Midbrain (tissue), 1 donor: ENCODE data around the gene PHLDA1.
"Not testable (repeated sequence)": the region's sequence is repeated elsewhere in the genome, so short reads cannot be mapped to it uniquely, and the experiment has no call there.

Source experiments
- DNase-seq: peaks from one replicate; lab custom pipeline; 2025; lab: John Stamatoyannopoulos, UW

Gene PHLDA1

DNA sequence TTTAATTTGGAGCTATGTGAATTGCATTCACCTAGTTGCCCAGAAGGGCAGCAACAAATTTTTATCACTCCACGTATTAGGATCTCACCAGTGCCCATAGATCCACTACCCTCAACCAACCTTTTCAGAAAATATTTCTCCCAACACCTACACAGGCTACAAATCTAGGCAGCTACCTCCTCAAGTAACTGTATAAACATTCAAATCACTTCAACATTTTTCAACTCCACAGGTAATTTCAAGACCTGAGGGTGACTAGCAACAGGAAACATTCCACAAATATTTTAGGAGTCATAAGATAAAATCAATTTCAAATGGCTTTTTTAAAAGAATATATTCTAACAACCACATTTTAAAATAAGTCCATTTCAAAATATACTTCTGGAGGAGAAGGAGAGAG lies 12.9 kb downstream of the PHLDA1 start:
- no peak for DNase-seq

DNA sequence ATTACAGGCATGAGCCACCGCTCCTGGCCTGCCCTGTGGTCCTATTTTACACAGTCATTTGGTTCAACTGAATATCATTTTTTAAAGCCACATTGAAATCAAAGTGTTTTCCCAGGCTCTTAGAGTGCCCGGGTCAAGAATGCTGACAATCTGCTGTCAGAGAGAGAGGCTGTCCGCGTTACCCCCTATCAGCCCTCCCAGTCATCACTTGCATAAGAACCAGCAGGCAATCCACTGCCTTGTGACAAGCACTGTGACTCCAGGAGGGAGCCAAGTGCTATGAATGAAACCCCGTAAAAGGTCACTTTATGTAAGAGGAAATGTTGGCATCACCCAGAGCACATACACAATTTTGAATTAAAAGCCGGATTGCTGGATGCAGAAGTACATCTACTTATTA lies 13.5 kb downstream of the PHLDA1 start:
- DNase-seq = no peak

DNA sequence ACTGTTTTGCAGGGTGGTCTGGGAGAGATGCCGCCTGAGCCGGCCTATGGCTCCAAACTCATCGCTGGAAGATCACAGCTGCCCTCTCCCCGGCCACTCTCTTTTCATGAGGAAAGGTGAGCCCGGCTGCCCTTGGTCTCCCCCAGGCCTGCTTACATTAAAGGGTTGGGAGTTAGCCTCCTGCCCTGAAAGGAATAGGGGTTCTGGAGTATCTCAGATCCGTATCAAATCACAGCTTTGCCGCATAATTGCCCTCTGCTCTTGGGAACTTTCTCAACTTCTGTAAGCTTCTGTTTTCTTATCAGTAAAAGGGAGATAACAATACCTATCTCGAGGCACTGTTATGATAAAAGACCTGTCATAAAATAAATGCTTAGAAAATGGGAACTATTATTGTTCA lies 17.6 kb downstream of the PHLDA1 start:
- DNase-seq = no peak

DNA sequence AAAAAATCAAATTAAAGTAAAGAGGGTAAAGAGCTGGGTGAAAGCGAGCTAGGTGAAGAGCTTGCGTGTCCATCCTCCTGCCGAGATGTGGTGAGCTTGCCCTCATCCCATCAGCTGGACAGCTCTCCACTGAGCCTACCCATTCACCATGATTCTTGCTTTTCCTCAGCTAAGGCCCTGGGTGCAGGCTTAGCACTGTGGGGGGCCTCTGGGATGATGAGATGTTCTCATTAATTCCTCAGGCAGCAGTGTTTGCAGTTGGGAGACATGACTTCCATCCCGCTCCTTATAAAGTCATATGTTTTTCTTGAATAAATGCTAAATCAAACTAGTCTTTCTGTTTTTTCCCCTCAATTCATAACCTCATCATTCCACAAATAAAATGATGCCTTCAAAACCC lies 18.0 kb downstream of the PHLDA1 start:
- no peak for DNase-seq

DNA sequence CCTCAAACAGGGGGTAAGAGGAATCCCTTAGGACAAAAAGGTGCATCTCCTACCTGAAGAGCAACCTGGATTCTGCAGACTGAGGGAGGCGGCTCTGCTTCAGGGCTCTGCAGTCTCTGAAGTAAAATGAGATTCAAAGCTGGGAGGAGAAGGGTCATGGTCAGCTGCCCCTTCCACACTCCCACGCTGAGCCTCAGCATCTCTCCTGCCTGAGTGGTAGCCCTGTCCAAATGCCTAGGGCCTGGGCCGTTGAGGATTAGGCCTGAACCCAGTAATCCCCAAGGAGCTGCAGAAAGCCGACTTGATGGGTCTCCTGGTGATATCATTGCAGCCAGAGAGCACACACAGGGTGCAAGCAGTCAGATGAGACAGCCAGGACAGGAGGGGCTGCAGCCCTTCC lies 18.9 kb downstream of the PHLDA1 start:
- no peak for DNase-seq

DNA sequence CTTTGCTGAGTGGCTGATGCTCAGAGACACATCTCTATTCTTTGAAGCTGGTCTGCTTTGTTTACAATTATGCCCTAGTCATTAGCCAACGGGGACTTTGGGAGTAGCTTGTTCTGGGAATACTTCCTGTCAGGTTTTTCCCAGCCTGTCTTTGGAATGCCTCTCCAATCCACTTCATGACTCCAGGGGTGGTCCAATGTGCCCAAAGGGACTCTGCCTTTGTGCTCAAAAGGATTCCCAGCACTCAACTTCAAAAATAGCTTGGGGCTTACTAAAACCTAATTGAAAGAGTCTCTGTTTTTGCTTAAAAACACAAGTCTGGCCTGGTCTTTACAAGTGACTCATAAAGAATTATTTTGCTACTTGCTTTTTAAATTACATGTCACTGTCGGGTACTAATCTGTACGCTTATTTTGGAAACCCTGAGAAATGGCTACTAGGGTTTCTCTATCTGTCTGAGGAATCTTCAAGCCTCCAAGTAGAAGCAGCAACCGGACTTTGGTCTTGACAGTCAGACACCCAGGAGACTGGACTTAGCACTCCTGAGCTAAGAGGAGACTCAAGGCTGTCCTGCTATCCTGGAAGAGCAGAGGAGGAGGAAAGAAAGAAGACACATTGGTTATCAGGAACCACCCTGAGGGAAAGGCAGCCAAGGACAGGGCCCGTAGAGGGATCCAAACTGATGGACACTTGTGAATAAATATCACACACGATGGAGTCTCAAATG lies 20.7 kb downstream of the PHLDA1 start:
- no peak for DNase-seq

DNA sequence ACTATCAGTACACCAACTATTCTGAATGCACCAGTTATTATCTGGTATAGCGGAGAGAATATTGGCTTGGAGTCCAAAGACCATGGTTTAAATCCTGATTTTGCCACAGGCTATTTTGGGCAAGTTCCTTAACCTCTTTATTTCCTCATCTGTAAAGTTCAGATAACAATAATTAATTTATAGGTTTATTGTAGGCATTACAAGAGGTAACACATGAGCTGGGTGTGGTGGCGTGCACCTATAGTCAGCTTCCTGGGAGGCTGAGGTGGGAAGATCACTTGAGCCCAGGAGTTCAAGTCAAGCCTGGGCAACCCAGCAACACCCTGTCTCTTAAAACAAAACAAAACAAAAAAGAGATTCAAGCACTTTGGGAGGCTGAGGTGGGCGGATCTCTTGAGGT lies 23.1 kb downstream of the PHLDA1 start:
- no peak for DNase-seq

DNA sequence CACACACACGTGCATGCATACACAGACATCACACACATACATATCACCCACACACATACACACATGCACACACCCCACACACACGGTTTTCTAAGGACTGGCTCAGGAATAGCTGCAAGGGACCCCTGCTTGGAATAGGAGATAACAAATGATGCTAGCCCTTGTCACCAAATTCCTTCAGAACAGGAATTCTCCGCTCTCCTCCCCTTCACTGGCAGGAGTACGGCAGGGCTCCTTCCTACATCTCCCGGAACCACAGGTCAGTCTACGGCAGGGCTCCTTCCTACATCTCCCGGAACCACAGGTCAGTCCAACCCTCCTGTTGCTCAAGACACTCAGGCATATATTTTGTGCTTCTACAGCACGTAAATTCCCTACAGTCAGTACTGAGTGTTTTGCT lies 23.9 kb downstream of the PHLDA1 start:
- no peak for DNase-seq

DNA sequence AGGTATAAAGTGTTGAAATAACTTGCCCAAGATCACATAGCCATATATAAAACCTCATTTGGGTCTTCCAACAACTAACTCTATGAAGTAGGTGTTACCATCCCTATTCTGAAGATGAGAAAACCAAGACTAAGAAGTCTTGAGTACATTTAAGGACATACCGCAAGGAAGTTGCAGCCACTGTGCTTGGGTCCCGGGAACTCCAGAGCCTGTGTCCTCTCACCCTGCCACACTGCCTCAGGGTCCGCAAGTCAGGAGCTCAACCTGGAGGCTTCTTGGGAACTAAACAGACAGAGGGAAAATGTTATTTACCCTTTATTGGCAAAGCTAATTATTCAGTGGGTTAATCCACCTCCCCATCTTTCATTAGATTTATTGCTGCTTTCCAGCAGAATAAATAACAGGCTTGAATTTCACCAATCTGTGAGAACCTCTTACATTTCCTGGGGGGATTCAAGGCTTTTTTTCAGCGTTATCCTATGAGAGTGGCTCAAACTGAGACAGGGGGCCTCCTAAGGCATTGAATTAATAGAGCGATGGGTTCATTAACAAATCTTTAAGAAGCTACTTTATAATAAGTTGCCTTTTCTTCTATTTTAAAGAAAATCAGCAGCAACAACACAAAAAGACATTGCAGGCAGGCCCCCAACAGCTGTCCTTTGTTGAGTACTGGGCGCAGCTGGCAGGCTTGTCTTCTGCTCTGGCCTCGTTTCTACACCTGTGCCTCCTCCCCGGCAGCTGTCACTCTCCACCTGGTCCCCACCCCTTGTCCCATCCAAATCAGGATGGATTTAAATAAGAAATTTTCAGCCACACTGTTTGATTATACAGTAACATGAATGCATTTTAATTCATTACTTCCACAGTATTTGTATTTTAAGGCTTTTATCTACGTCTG lies 25.3 kb downstream of the PHLDA1 start:
- DNase-seq = no peak

DNA sequence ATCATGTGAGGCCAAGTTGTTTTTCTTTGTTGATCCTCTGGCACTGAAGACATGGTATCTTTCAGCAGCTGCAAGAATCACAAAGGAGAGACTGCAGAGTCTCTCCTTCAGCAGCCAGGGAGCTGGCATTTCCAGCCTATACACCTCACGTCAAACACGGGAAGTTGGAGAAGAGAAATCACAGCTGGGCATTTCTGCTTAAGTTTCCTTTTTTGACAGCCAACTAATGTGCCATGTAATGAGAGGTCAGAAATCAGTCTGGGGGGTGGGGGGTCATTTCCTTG lies 28.3 kb downstream of the PHLDA1 start:
- DNase-seq = no peak

DNA sequence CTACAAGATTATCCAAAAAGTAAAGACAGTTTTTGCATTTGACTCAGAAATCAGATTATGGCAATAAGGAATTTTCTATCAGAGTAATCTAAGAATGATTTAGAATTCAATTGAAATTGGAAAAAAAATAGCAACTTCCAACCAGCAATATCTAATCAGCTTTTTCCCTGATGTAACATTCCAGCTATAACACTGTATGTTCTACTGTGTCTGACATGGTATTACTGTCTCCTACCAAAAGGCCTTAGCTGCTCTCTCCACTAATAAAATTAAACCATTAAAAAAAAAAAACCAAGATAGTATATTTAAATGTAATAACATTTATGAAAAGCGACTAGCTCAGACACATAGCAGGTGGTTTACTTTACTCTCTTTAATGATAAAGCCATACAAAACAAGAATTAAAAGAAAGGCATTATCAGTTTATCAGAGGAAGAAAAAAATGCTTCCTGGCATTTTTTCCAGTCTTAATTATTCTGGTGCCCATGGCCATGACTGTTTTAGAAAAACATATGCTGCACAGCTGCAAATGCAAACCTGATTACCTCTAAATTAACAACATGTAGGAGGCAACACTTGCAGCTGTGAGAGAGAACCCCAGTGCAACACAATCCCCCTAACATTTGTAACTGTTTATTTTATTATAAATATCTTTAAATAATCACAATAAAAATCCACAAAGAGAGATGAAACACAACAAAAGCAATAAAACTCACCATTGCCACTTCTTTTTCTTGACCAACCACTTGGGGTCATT lies 28.8 kb downstream of the PHLDA1 start:
- DNase-seq = no peak

DNA sequence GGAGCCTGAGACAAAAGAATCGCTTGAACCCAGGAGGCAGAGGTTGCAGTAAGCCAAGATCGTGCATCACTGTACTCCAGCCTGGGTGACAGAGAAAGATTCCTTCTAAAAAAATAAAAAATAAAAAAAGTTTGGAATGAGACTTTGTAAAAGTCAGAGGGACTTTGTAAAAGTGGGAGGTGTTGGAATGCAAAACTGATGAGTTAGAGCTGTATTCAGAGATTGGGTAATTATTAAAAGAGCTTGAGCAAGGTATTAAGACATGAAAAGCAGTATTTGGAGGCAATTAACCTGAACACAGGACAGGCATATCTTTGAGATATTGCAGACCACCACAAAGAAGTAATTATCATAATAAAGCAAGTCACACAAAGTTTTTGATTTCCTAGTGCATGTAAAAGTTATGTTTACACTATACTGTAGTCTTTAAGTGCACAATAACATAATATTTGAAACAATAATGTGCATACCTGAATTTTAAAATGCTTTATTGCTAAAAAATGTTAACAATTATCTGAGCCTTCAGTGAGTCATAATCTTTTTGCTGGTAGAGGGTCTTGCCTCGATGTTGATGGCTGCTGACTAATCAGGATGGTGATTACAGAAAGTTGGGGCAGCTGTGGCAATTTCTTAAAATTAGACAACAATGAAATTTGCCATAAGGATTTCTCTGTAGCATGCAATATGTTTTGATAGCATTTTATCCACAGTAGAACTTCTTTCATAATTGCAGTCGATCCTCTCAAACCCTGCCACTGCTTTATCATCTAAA lies 33.1 kb downstream of the PHLDA1 start:
- DNase-seq = no peak

DNA sequence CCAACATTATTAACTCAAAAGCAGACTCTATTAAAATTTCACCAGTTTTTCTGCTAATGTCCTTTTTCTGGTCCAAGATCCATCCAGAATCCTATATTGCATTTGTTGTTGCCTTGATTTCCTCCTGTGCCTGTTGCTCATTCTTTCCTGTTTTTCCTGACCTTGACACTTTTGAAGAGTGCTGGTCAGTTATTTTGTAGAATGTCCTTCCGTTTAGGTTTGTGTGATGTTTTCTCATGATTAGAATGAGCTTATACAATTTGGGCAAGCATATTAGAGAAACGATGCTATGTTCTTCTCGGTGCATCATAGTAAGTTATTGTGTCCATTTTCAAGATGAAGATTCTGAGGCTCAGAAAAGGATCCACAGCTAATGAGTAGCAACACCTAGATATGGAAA lies 33.9 kb downstream of the PHLDA1 start:
- DNase-seq = no peak

DNA sequence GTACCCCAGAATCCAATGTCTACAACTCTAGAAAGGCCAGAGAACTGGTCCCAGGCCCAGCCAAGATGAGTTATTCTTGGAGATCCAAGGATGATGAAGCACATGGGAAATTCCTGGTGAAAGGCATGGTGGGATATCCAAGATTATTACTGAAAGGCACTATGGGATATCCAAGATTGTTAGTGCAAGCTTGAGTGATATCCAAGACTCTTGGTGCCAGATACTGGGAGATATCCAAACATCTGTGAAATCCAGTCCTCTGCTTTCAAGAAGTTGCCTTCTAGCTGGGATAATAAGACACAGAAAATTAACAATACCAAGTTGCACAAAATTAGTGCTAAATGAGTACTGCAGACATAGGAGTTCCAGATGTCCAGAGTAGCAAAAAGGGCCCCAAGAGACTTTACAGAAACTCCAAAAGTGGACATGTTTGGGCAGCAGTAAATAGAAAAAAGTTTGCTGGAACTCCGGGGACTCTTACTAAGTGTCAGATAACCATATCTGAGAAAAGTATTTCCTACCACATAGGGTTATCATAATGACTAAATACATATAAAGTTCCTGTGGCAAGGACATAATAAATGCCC lies 34.6 kb downstream of the PHLDA1 start:
- DNase-seq = no peak

DNA sequence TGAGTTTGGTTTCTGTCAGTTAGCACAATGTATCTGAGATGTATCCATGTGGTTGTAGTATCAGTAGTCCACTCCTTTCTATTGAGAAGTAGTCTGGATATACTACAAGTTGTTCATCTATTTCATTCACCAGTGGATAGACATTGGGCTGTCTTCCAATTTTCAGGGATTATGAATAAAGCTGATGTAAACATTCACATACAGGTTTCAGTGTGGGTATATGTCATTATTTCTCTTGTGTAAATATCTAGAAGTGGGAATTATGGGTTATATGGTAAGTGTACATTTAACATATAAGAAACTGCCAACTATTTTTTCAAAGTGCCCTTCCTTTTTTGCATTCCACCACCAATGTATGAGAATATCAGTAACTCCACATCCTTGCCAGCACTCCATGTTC lies 35.9 kb downstream of the PHLDA1 start:
- DNase-seq = no peak

DNA sequence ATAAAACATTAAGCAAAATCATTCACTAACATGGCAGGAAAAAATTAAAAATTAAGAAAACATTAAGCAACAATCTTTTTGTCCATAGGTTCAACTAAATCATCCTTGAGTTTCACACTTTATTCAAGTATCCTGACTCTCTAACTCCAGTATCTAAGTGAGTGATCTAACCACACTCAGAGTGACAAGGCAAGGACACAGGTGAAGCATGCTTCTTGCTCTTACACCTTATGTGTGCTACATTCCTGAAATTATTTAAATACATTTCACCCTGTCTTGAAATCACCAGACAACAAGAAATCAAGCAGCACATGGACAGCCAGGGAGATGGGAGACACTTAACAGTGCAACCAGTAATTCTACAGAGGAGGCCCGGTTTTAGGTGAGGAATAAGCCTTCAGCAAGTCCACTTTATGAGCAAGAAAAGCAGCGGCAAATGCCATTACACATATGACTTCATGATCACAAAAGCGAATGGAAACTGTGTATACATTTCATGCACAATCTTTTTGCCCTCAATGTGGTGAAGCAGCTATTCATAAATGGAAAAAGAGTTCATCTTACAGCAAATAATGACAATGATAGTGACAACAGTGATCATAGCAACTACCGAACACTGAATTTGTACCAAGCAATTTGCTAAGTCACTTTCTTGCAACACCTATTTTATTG lies 37.4 kb downstream of the PHLDA1 start:
- no peak for DNase-seq

DNA sequence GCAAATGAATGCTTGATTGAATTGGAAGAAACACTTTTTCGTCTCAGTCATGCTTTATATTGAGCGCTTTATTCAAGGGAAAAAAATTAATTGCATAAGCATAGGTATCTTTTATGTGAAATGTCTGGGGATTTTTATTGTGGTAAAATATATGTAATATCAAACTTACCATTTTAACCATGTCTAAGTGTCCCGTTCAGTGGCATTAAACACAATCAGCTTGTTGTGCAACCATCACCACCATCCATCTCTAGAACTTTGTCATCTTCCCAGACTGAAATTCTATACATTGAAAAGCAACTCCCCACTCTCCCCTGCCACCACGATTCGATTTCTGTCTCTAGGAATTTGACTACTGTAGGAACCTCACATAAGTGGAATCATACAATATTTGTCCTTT lies 39.8 kb downstream of the PHLDA1 start:
- DNase-seq = no peak

DNA sequence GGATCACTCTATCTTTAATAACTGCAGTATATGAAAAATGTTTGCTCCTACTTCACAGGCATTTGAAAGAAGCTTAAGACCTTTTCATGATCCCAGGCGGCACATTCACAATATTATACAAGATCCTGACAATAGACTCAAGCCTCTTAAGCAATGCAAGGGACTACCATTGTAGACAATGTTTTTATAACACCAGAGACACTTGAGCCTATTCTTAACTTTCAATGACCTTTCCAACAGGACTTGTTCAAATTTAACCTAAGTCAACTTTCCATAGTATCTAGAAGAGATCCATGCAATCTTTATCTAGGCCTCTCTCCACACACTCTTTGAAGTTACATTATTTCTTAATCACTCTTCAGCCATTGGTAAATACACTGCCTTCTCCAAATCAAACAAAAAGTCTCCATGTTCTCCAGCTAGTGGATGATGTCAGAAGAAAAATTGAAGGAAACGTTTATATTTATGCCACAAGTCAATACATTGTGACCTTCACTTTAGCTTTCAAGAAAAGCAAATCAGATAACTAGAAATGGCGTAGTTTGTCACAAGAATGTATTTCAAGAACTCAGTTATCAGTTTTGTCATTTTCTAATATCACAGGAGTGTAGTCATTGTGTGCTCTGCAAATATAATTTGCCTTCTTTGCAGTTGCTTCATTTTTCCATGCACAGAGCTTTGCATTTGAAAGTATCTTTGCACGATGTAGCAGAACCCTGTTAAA lies 41.2 kb downstream of the PHLDA1 start:
- no peak for DNase-seq

DNA sequence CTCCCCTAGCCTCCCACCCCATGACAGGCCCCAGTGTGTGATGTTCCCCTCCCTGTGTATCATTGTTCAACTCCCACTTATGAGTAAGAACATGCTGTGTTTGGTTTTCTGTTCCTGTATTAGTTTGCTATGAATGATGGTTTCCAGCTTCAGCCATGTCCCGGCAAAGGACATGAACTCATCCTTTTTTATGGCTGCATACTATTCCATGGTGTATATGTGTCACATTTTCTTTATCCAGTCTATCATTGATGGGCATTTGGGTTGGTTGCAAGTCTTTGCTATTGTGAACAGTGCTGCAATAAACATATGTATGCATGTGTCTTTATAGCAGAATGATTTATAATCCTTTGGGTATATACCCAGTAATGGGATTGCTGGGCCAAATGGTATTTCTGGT lies 43.9 kb downstream of the PHLDA1 start:
- not testable (repeated sequence) for DNase-seq

DNA sequence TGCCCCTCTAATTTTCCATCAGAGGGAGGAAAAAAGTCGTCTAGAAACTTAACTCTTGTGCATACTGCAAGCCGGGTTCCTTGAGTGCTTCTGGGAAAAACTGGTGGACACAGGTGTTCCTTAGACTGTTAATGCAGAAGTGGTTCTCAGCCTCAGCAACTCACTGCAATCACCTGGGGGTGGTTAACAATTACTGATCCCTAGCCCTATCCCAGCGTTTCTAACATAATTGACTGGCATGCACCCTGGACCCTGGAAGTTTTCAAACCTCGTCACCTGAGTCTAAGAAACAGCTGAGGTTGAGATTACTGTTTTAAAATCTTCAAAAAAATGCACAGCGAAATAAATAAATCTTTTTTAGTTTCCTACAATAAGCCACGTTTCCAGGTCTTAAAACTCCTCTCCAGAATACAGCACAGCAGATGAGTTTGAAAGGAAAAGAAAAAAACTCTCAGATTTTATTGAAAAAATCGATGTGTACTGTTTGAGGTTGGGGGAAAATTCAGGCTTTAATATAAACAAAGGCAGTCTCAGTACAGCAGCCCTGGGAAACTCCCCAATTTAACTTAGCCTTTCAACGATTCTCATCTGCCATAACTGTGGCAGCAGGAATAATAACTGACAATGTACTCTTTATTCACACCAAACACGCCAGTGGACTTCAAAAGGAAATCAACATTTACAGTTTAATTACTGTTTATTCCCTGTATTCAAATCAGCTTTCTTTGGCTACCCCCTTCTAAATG lies 45.4 kb downstream of the PHLDA1 start:
- DNase-seq = no peak
